Activated naive CD8-positive, alpha-beta T cell treated with anti-CD3 and anti-CD28 coated beads, Interleukin-2, amount 50 U/mL, for 16 hours (primary cell): Measurements from ENCODE around the gene FAM177B.
"Not testable (repeated sequence)": the region's sequence is repeated elsewhere in the genome, so short reads cannot be mapped to it uniquely, and the experiment has no call there.

Experiments
- DNase-seq: peaks from one replicate; pipeline ENCODE4 v3.0.0-alpha.2; 2020; ENCODE audit warnings: low read depth, low spot score

Gene FAM177B

GRCh38 chr1:222739929-222740328, 2.9 kb downstream of the FAM177B start:
- DNase-seq = no peak

DNA sequence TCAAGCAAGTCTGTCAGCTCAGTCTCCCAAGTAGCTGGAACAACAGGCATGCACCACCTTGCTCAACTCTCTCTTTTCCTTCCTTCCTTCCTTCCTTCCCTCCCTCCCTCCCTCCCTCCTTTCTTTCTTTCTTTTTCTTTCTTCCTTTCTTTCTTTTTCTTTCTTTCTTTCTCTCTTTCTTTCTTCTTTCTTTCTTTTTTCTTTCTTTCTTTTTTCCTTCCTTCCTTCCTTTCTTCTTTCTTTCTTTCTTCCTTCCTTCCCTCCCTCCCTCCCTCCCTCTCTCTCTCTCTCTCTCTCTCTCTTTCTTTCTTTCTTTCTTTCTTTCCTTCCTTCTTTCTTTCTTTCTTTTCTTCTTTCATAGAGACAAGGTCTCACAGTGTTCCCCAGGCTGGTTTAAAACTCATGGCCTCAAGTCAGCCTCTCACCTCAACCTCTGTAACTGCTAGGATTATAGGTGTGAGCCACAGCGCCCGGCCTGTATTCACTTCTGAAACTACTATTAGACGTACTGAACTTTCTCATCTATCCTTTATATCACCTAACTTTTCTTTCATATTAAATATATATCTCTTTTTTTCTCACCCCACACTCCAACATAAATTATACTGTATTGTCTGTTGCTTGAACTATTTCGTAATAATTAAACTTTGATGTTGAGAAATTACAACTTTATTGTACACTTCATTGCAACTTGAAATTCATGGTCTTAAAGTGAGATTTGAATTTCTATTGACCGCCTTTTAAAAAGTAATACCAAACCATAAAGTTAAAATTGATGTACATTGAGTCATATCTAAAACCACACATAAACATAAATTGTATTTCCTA, 4.8 kb downstream of the FAM177B start:
- DNase-seq = not testable (repeated sequence)

GRCh38 chr1:222749927-222750326, 12.9 kb downstream of the FAM177B start:
- DNase-seq = no peak

DNA sequence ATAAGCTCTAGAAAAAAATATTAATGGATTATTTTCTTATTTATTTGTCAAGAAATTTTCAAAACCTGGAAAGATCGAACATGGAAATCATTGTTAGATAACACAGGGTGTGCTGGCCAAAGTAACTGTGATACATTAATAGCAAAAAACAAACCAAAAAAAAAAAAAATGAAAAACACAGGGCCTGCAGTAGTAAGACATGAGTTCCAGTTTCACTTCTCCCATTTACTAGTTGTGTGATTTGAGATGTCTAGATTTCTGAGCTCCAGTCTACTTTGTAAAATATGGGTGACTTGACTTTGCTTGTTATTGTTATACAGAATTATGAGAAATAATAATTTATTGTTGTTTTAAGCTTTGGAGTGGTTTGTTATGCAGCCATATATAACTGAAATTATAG, 13.6 kb downstream of the FAM177B start:
- no peak for DNase-seq

GRCh38 chr1:222751255-222751654, 14.3 kb downstream of the FAM177B start:
- DNase-seq = no peak

GRCh38 chr1:222754366-222755139, 17.6 kb downstream of the FAM177B start:
- DNase-seq = no peak

GRCh38 chr1:222757646-222758268, 20.8 kb downstream of the FAM177B start:
- no peak for DNase-seq

DNA sequence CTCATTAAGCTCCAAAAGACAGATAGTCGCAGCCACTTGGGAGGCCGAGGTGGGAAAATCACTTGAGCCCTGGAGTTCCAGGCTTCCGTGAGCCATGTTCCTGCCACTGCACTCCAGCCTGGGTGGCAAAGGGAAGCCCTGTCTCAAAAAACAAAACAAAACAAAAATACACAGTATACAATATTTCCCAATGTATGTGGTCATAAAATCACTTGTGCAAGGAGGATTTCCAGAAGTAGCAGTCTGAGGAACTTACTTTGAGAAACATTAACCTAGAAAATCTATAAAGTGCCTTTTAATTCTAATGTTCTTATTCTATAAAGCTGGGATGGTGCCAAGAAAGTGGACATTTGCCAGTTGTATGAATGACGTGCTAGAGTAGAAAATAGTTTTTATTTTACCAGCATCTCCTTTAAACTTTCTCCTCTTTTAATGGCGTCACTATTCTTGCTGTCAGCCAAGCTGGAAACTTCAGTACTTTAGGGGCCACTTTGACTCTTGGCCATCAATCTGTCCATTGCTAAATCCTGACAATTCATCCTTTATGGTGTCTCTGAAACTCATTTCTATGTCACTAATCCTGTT, 22.5 kb downstream of the FAM177B start:
- no peak for DNase-seq

- no peak for DNase-seq
Observed at GRCh38 chr1:222761083-222761482, 24.1 kb downstream of the FAM177B start.

DNA sequence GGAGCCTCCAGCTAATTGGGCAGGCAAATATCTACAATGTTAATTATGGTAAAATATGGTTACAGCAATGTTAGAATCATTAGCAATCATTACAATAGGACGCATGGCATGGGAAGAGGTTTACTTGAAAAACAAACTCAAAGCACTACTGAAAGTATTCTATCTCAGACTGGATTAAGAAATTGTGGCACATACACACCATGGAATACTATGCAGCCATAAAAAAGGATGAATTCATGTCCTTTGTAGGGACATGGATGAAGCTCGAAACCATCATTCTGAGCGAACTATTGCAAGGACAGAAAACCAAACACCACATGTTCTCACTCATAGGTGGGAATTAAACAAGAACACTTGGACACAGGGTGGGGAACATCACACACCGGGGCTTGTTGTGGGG, 25.2 kb downstream of the FAM177B start:
- DNase-seq = not testable (repeated sequence)

GRCh38 chr1:222767152-222767571, 30.2 kb downstream of the FAM177B start:
- no peak for DNase-seq

DNA sequence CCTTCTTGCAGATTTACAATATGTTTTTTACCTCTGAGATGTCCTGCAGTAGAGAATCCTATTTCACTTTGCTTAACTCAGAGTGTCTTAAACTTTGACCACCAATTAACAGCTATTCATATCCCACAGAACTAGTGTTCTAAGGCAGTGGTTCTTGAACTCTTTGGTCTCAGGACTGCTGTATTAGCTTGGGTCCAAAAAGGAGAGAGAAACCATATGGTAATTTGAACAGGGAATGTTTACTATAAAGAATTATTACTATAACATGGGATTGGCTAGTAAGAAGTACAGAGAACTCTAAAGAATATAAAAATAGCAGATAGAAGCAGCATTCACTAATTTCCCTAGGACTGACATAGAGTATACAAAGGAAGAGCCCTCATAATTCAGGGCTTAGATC, 31.6 kb downstream of the FAM177B start:
- DNase-seq = no peak

DNA sequence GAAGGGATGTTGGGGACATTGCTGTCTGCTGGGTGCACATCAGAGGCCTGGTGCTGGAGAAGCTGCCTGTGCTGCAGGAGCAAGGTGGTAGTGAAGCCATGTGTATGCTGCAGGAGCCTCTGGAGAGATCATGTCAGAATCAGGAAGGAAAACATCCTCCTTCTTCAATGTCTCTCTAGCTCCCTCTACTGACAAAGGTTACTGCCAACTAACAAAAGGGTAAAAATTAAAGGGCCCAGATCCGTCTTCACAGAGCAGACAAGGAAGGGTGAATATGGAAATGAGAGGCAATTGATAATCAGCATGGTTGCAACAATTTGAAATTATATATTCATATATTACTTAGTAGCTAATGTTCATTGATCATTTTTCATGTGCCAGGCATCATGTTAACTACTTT, 32.2 kb downstream of the FAM177B start:
- no peak for DNase-seq

DNA sequence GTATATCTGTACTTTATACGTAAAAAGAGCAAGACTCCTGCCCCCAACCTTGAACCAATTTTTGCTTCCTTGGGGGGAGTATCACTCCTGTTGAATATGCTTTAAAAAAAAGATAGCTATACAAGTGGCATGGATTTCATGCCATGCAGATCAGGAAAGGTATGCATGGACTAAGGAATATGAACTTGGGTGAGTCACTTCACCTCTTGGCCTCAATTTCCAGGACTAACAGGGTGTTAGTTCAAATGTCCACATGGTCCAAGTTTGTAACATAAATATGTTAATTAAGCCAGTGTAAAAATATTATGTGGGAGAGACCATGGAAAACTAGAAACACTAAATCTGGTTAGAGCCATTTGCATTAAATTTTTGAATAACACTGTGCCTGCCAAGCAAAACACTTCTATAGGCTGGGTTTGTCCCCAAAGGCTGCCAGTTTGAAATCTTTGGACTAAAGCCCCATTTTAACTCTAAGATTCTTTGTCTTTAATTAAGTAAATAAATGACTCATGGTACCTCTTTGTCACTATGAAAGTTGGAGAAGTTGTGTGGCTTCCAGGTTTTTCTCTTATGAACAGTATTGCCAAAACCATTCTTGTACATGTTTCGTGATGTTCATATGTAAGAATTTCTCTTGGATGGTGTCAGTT, 33.1 kb downstream of the FAM177B start:
- no peak for DNase-seq

GRCh38 chr1:222772996-222773379, 36.0 kb downstream of the FAM177B start:
- no peak for DNase-seq

DNA sequence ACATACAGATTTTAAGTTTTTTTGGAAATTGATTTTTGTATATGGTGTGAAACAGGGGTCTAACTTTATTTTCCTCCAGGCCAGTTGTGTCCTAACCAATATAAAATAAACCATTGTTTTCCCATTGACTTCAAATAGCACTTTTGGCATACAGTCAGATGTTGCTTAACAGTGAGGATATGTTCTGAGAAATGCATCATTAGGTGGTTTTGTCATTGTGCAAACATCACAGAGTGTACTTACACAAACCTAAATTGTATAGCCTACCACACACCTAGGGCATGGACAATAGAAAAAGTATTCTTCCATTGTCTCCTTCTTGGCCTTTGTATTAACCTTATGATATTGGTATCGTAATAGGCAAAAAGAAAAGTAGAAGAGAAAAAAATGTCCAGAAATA, 40.5 kb downstream of the FAM177B start:
- DNase-seq = no peak

DNA sequence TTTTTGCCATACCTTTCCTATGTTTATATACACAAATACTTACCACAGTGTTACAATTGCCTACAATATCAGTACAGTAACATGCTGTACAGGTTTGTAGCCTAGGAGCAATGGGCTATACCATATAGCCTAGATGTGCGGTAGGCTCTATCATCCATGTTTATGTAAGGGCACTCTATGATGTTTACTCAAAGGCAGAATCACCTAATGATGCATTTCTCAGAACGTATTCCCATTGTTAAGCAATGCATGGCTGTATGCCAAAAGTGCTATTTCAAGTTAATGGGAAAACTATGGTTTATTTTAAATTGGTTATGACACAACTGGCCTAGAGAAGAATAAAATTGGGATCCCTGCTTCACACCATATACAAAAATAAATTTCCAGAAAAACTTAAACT, 41.0 kb downstream of the FAM177B start:
- DNase-seq = no peak

DNA sequence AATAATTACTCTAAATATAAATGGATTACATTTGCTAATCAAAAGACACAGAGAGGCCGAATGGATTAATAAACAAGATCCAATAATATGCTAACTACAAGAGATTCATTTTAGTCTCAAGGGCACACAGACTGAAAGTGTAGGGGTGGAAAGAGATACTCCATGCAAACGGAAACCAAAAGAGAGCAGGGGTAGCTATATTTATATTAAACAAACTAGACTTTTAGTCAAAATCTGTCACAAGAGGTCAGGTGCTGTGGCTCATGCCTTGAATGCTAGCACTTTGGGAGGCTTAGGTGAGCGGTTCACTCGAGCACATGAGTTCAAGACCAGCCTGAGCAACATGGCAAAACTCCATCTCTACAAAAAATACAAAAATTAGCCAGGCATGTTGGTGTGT, 44.2 kb downstream of the FAM177B start:
- DNase-seq = no peak

DNA sequence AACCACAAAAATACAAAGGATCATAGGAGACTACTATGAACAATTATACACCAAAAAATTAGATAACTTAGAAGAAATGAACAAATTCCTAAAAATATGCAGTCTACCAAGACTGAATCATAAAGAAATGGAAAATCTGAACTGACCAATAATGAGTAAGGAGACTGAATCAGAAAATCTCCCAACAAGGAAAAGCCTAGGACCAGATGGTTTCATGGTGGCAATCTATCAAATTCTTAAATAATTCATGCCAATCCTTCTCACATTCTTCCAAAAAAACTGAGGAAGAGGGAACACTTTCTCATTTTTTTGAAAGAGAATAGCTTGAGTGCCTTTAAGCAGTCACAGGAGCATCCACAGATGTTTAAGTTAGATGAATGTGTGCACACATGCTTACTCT, 46.0 kb downstream of the FAM177B start:
- DNase-seq = no peak

- DNase-seq = no peak
Observed at GRCh38 chr1:222784371-222784770, 47.4 kb downstream of the FAM177B start.

GRCh38 chr1:222784916-222785315, 47.9 kb downstream of the FAM177B start:
- DNase-seq = no peak

DNA sequence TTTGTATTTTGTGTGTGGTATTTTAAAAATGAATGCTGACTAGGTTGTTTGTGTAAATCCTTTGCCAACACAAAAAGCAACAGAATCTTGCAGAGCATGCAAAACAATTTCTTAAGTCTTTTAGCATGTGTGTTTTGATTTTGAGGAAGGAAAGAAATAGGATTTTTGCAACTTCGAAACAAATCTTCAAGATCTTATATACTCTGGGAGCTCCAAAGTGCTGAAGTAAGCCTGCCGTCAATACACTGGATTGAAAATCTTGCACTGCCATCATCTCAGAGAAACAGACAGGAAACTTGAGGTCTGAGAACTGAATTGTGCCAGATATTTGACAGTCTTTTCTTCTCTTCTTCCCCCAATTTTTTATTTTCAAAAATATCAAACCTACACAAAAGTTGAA, 48.5 kb downstream of the FAM177B start:
- no peak for DNase-seq
